ENCODE measurements around the gene IFT80.
"Not testable (repeated sequence)": the region's sequence is repeated elsewhere in the genome, so short reads cannot be mapped to it uniquely, and the experiment has no call there.

IFT80 gene

GRCh38 chr3:160400030-160400701 is 1.1 kb upstream of the IFT80 start:
- FAIRE-seq: no peak

DNA sequence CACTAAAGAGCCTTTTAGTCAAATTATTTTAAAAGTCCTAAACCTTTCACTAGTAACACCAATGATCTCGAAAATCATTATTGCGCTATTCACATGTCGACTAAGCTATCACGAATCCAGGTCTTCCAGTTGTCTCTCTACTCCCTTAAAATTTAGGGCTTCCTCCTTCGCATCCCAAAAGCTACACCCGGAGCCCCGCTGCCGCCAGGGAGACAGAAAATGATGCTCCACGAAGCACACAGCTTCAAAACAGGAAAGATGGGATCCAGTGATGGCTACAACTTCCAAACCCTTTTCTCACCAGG is 253 bp downstream of the IFT80 start:
- FAIRE-seq: no peak

- FAIRE-seq: no peak
Measured at GRCh38 chr3:160395297-160395696, 3.7 kb downstream of the IFT80 start.

GRCh38 chr3:160394009-160394392 is 5.0 kb downstream of the IFT80 start:
- no peak for FAIRE-seq

DNA sequence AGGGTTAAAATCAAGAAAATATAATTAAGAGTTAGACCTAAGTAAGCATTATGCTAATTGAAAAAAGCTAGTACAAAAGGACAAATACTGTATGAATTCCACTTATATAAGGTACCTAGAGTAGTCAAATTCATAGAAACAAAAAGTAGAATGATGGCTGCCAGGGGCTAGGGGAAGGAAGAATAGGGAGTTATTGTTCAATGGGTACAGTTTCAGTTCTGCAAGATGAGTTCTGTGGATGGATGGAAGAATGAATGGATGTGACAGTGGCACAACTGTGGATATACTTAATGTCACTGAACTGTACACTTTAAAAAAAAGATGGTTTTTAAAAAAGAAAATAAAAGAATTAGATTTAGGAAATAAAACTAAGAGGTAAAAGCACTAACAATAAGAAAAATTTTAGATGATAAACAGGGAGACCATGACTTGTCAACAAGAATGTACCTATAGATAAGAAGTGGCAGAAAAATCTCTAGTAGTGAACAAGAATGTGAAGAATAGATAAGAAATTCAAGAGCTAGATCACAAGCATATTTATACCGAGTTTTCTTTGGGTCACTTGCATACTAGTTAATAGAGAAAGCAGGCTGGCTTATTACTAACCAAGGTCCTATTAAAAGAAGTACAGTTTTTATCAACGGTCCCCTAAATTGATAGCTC is 5.5 kb downstream of the IFT80 start:
- FAIRE-seq: no peak

- FAIRE-seq: no peak
Measured at GRCh38 chr3:160392798-160393197, 6.2 kb downstream of the IFT80 start.

DNA sequence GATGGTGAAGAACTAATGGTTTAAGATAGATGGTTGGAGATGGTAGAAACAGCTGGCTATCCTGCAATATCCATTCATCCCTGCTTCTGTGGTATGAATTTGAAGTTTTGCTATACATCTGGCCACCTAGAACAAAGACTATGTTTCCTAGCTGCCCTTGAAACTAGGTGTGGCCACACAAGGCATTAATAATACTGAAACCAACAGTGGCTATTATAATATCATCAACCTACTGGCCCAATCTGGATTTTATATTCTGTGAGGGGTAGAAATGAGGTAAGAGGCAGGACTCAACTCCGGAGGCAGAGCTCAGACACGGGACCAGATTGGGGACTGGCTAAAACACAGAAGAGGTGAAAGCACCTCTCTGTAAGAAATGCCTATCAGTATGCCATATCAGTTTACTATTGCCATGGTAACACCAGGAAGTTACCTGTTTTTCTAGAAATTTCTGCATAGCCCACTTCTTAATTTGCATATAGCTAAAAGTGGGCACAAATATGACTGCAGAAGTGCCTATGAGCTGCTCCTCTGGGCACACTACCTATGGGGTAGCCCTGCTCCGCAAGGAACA is 8.4 kb downstream of the IFT80 start:
- FAIRE-seq: no peak

- FAIRE-seq: no peak
Measured at GRCh38 chr3:160384639-160385318, 14.2 kb downstream of the IFT80 start.

- no peak for FAIRE-seq
Measured at GRCh38 chr3:160381470-160381869, 17.6 kb downstream of the IFT80 start.

GRCh38 chr3:160379628-160380214 is 19.3 kb downstream of the IFT80 start:
- no peak for FAIRE-seq

GRCh38 chr3:160378331-160379109 is 20.5 kb downstream of the IFT80 start:
- peak; percentile 69 for FAIRE-seq

GRCh38 chr3:160376681-160377080 is 22.3 kb downstream of the IFT80 start:
- no peak for FAIRE-seq

DNA sequence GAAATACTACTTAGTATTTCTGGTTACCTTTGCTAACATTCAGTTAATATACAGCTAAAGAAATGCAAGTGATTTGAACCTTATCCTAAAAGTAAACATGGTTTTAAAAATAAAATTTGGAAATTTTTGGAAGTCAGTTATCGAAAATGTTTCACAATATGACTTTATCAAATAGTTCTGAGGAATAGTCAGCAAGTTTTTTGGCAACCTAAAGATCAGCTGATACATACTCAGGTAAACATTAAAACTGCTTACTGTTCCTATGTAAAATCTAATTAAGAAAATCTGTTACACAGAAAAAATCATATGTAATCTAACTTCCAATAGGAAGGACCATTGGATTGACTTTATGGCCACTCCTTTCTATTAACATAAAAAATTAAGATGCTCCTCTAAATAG is 24.1 kb downstream of the IFT80 start:
- no peak for FAIRE-seq

- no peak for FAIRE-seq
Measured at GRCh38 chr3:160374472-160374871, 24.6 kb downstream of the IFT80 start.

- no peak for FAIRE-seq
Measured at GRCh38 chr3:160373655-160374054, 25.4 kb downstream of the IFT80 start.

GRCh38 chr3:160372780-160373179 is 26.2 kb downstream of the IFT80 start:
- FAIRE-seq: no peak

GRCh38 chr3:160370987-160371857 is 27.8 kb downstream of the IFT80 start:
- FAIRE-seq: no peak

- FAIRE-seq: no peak
Measured at GRCh38 chr3:160369784-160370183, 29.2 kb downstream of the IFT80 start.

DNA sequence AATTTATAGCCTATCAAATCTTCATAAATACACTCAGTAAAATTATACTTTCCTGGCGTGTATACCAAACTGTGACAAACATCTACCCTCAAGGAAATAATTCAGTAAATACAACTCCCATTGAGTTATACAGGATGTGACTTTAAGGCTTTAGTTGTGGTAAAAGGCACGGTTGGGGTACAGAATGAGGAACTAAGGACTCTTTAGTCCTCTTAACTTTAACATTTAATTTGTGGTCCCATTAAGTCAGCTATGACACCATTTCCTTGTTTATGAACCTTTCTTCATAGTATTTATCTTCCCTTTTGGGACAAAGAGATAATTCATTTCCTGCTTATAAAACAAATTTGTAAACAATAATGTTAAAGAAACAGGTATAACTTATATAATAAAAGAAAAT is 30.2 kb downstream of the IFT80 start:
- no peak for FAIRE-seq

DNA sequence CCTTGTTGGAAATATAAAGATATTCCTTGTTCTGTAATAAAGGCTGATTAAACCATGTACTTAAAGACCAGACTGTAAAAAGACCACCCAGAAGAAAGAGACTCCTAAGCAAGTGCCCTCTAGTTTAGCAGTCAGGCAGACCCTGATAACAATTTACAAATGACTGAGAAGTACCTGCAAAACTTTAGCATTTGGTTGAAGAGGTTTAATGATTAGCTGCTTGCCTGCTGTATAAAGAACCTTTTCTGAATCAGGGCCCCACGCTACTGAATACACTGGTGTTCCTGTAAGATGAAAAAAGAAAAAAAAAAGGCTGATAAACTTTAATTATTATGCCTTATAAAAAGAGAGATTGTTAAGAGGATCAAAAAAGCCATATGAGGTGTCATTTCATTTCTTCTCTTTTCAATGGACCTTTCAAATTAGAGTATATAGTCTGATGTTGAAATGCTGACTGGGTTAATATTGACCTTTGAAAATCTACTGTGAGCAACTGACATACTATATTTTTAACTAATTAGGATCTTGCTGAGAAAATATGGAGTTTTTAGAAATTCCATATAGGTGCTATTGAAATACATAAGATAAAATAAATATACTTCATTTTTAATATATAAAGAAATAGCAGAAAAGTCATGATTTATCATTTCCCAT is 33.0 kb downstream of the IFT80 start:
- no peak for FAIRE-seq

DNA sequence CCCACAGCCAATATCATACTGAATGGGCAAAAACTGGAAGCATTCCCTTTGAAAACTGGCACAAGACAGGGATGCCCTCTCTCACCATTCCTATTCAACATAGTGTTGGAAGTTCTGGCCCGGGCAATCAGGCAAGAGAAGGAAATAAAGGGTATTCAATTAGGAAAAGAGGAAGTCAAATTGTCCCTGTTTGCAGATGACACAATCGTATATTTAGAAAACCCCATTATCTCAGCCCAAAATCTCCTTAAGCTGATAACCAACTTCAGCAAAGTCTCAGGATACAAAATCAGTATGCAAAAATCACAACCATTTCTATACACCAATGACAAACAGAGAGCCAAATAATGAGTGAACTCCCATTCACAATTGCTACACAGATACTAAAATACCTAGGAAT is 36.1 kb downstream of the IFT80 start:
- FAIRE-seq: not testable (repeated sequence)
